Measurements from ENCODE around the gene OR4A5.
"Not testable (repeated sequence)": the region's sequence is repeated elsewhere in the genome, so short reads cannot be mapped to it uniquely, and the experiment has no call there.

OR4A5 gene

DNA sequence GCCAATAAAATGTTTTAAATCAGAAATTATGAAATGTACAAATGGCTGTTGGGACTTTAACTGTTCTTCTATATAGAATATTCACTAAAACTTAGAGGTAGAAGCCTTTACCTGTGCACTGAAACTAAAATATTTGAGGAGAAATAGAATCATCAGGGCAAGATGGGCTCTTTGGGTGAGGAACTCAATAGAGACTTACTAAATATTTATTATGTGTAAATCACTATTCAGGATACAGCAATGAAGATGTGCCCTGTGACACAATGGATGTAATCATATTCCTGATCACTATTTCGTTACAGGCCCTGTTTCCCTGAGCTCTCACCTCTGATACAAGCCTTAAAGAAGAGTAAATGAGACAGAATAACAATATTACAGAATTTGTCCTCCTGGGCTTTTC is at the start of gene OR4A5:
Gene OR4A5, plus strand, starts transcription at position 301 of the 400 bp plus-strand sequence. Its CDS starts 53 bp downstream, at position 354.
- not testable (repeated sequence) for DNase-seq

DNA sequence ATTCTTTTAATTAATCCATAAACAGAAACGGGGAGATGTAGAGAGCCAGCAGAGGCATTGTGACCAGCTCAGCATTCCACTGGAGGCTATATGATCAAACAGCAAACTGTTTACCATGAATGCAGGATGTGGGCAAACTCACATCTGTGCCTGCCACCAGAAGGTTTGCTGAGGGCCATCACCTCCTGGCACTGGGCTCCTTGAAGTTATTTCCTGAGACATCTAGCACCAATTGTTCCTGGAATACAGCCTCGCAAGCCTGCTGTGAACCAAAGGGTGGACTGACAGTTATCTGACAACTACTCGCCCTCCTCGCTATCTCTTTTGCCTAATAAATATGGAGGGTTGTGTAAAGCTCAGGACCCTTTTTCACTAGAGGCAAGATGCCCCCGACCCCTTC is 13.5 kb downstream of the OR4A5 start:
- not testable (repeated sequence) for DNase-seq
